ENCODE data around the gene NXPE2.

Gene NXPE2

GRCh38 chr11:114746013-114746412 lies 67.7 kb downstream of the NXPE2 start:
- DNase-seq, result no peak

Data from activated naive CD4-positive, alpha-beta T cell treated with anti-CD3 and anti-CD28 coated beads, Interleukin-2, amount 50 U/mL, for 16 hours (primary cell).